MCF 10A (cell line): ENCODE data around the gene SNAP47. TPM values are rescaled to one million over a fixed set of nuclear protein-coding genes. Genes with fewer than 3 reads are reported as not detected.

Experiments used
- BruUV-seq: library from RNA; stranded (reverse); fragments of 400-500 nt; replicated peaks from 2 replicates; lab custom pipeline; 2021; lab: Mats Ljungman, UMichigan
- CTCF ChIA-PET: fragments of 300-600 bp; sonication (Branson Sonifier 250); formaldehyde crosslinking; extraction: SDS; loops from one replicate; lab custom pipeline; 2021; ENCODE audit warnings: antibody characterized with exemption, inconsistent platforms; lab: Yijun Ruan, JAX
- POLR2A ChIA-PET: fragments of 300-600, 350-650 bp; sonication (Branson Sonifier 250); formaldehyde crosslinking; extraction: SDS; loops from one replicate; lab custom pipeline; 2020; ENCODE audit warnings: antibody characterized with exemption, inconsistent platforms; lab: Yijun Ruan, JAX
- DNase-seq: peaks from one replicate; pipeline ENCODE4 v3.0.0-alpha.2; 2018; ENCODE audit not compliant: unreplicated experiment
- H3K27ac Mint-ChIP-seq: one replicate; pipeline ENCODE4 v1.8.0; 2022; ENCODE audit warnings: mild to moderate bottlenecking, low read depth, mixed read lengths; ENCODE audit not compliant: unreplicated experiment
- H3K27me3 Mint-ChIP-seq: one replicate; pipeline ENCODE4 v1.8.0; 2022; ENCODE audit warnings: mixed read lengths; ENCODE audit not compliant: insufficient read depth, unreplicated experiment
- H3K36me3 Mint-ChIP-seq: one replicate; pipeline ENCODE4 v1.8.0; 2022; ENCODE audit warnings: mild to moderate bottlenecking, moderate library complexity, mixed read lengths; ENCODE audit not compliant: insufficient read depth, unreplicated experiment
- H3K4me1 Mint-ChIP-seq: one replicate; pipeline ENCODE4 v1.8.0; 2022; ENCODE audit warnings: mixed read lengths; ENCODE audit not compliant: insufficient read depth, unreplicated experiment
- H3K4me3 Mint-ChIP-seq: one replicate; pipeline ENCODE4 v1.8.0; 2022; ENCODE audit warnings: mild to moderate bottlenecking, moderate library complexity, mixed read lengths; ENCODE audit not compliant: unreplicated experiment
- H3K9me3 Mint-ChIP-seq: one replicate; pipeline ENCODE4 v1.8.0; 2022; ENCODE audit warnings: mixed read lengths; ENCODE audit not compliant: unreplicated experiment
- intact Hi-C: fragments of 100-400 bp; cut with micrococcal nuclease; formaldehyde crosslinking; loops from 2 replicates; pipeline ENCODE4 v1.14.1; 2022
- total RNA-seq: library from RNA; stranded (reverse); gene quantifications from 2 replicates; pipeline ENCODE4 v1.2.3, GENCODE V29; 2022
- TF ChIP-seq, protein P1 (sequence below): fragments of 200-600 bp; IDR thresholded peaks from one replicate; pipeline ENCODE4 v1.8.0; 2022; ENCODE audit warnings: antibody characterized with exemption, mild to moderate bottlenecking; ENCODE audit not compliant: unreplicated experiment

SNAP47 gene
- total RNA-seq, 1 experiment from 2014 or later = 44.0 TPM

DNA sequence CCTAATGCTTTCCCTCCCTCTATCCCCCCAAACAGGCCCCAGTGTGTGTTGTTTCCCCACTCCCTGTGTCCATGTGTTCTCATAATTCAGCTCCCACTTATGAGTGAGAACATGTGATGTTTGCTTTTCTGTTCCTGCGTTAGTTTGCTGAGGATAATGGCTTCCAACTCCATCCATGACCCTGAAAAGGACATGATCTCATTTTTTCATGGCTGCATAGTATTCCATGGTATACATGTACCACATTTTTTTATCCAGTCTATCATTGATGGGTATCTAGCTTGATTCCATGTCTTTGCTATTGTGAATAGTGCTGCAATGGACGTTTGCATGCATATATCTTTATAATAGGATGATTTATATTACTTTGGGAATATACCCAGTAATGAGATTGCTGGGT lies 89.0 kb downstream of the SNAP47 start:
- TF ChIP-seq, protein P1, sequence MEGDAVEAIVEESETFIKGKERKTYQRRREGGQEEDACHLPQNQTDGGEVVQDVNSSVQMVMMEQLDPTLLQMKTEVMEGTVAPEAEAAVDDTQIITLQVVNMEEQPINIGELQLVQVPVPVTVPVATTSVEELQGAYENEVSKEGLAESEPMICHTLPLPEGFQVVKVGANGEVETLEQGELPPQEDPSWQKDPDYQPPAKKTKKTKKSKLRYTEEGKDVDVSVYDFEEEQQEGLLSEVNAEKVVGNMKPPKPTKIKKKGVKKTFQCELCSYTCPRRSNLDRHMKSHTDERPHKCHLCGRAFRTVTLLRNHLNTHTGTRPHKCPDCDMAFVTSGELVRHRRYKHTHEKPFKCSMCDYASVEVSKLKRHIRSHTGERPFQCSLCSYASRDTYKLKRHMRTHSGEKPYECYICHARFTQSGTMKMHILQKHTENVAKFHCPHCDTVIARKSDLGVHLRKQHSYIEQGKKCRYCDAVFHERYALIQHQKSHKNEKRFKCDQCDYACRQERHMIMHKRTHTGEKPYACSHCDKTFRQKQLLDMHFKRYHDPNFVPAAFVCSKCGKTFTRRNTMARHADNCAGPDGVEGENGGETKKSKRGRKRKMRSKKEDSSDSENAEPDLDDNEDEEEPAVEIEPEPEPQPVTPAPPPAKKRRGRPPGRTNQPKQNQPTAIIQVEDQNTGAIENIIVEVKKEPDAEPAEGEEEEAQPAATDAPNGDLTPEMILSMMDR = no peak
- Mint-ChIP-seq H3K9me3 (peaks cover 8% of the 10 kb centered on the region), H3K4me3 (no peak overlapping the region), H3K36me3 (no peaks in the 10 kb centered on the region), H3K4me1 (no peaks in the 10 kb centered on the region), H3K27ac (no peak overlapping the region), H3K27me3 (peaks cover 50% of the 10 kb centered on the region)
- BruUV-seq = no TSS peak
- no peak for DNase-seq
- ChIA-PET POLR2A (interaction anchor here (0.6 to 1.4 kb wide), 4 partner anchors 9 to 1305 kb away, joined by 3 read pairs; no protein-coding TSS in a partner anchor), CTCF (interaction anchor here (1.1 to 1.4 kb wide), 3 partner anchors 16 to 122 kb away, joined by 3 read pairs; no protein-coding TSS in a partner anchor)
- intact Hi-C loops = no loop called here

DNA sequence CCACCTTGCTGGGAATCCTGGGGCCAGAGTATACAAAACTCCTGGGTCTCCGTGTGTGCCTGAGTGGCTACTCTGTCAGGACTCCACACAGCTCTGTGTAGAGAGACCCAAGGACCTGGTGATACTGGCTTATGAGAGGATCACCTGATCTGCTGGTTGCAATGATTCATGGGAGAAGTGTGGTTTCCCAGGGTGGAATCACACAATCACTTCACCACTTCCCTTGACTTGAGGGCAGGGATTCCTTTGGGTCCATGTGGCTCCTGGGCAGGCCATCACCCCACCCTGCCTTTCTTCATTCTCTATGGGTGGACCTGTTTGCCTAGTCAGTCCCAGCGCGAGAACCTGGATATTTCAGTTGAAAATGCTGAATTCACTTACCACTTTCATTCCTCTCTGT lies 93.6 kb downstream of the SNAP47 start:
- intact Hi-C loops = no loop called here
- Mint-ChIP-seq H3K4me1 (no peaks in the 10 kb centered on the region), H3K4me3 (no peak overlapping the region), H3K27me3 (peaks cover 23% of the 10 kb centered on the region), H3K9me3 (peaks cover 7% of the 10 kb centered on the region), H3K36me3 (no peaks in the 10 kb centered on the region), H3K27ac (no peak overlapping the region)
- BruUV-seq = no TSS peak
- POLR2A ChIA-PET = interaction anchor here (0.7 kb wide), 1 partner anchor 10 kb away, joined by 4 read pairs; no protein-coding TSS in a partner anchor
- TF ChIP-seq, protein P1 = no peak
- CTCF ChIA-PET = interaction anchor here (1.1 kb wide), 1 partner anchor 21 kb away, joined by 3 read pairs; no protein-coding TSS in a partner anchor
- no peak for DNase-seq

Other genes starting within 250 kb of the SNAP47 start
- 10.8 and 13.0 TPM in 2 replicates for gene ZNF678, start 171.9 kb upstream of the SNAP47 start, total RNA-seq
- 34.0 and 43.2 TPM in 2 replicates for gene JMJD4, start 133 bp upstream of the SNAP47 start, total RNA-seq
- not detected in 2 replicates for gene PRSS38, start 80.2 kb downstream of the SNAP47 start, total RNA-seq
- gene WNT9A, start 212.5 kb downstream of the SNAP47 start, total RNA-seq = 2.6 and 6.6 TPM in 2 replicates